Vagina (tissue), 2 donors: ENCODE measurements around the gene GRIK4.

Experiments used
- CTCF ChIP-seq, 3 experiments: fragments of 450-650 bp in 2 of 3; fragments of 200-600 bp in 1 of 3; sonication (generic) in 1 of 3; IDR thresholded peaks; one replicate each; pipeline ENCODE4 v1.5.1; 2017 to 2019; ENCODE audit warnings: antibody characterized with exemption in 3 of 3, mild to moderate bottlenecking in 2 of 3, moderate library complexity in 2 of 3
- POLR2A ChIP-seq, 2 donors: fragments of 450-650 bp; IDR thresholded peaks; one replicate each; pipeline ENCODE4 v1.6.1; 2017; ENCODE audit warnings: antibody characterized with exemption in 2 of 2, mild to moderate bottlenecking in 2 of 2, moderate library complexity in 2 of 2

- TF ChIP-seq POLR2A (IDR thresholded peaks at IDR 0.05) (no peak), CTCF (IDR thresholded peaks at IDR 0.05) (no peak)
These were observed 35.8 kb downstream of the GRIK4 start for GRCh38 chr11:120547316-120547715.
